ENCODE results near the gene BNIPL.
A peak's percentile ranks its signal among the peaks of the same experiment; 100 is the strongest.

BNIPL gene, protein sequence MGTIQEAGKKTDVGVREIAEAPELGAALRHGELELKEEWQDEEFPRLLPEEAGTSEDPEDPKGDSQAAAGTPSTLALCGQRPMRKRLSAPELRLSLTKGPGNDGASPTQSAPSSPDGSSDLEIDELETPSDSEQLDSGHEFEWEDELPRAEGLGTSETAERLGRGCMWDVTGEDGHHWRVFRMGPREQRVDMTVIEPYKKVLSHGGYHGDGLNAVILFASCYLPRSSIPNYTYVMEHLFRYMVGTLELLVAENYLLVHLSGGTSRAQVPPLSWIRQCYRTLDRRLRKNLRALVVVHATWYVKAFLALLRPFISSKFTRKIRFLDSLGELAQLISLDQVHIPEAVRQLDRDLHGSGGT

GRCh38 chr1:151036356-151036755 is at the start of gene BNIPL:
Gene BNIPL, plus strand, starts transcription at chr1:151036586. Its CDS starts 140 bp downstream, at chr1:151036726.
- no peak for DNase-seq (ENCODE audit: low read depth)

DNA sequence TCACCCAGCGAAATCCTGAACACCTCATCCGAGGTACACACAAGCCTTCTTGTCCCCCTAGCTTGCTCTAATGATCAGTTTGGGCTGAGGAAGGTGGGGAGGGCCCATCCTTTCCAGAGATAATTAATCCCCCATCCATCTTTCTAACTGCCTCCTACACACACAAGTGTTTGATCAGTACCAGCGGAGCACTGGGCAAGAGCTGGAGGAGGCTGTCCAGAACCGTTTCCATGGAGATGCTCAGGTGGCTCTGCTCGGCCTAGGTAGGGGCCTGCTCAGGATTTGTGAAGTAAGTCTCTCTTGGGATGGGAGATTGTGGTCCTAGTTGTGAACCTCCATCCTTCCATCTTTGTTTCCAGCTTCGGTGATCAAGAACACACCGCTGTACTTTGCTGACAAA is 48.5 kb upstream of the BNIPL start:
- DNase-seq (ENCODE audit: low read depth): no peak

DNA sequence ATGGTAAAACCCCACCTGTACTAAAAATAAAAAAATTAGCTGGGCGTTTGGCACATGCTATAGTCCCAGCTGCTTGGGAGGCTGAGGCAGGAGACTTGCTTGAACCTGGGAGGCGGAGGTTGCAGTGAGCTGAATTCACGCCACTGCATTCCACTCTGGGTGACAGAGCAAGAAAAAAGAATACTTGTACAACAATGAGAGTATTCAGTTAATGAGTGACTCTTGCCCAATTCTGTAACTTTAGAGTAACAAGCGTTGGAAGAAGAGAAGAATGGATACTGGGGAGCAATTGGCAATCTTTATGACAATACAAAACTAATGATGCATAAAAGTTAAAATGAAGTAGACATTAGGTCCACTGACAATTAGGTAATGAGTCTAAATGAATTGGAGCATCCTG is 43.8 kb upstream of the BNIPL start:
- DNase-seq (ENCODE audit: low read depth): no peak

- no peak for DNase-seq (ENCODE audit: low read depth)
Observed at GRCh38 chr1:150994248-150994647, 42.1 kb upstream of the BNIPL start.

DNA sequence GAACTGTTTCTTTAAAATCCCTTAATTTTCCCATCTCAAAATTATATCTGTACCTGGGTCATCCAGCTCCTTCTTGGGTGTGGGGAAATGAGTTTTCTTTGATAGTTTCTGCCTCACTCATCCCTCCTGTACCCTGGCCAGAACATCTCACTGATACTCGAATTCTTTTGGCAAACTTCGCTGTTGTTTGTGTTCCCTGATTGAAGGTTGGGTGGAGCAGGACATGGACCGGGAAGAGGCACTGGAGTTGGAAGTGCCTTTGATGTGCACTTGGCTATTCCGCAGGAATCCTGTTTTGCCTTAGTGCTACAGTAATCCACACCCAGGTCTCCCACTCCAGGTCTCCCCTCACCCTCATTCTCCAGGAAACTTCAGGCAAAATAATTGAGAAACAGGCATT is 40.9 kb upstream of the BNIPL start:
- DNase-seq (ENCODE audit: low read depth): no peak

GRCh38 chr1:150995896-150996295 is 40.5 kb upstream of the BNIPL start:
- DNase-seq (ENCODE audit: low read depth): no peak

GRCh38 chr1:150997126-150997872 is 39.1 kb upstream of the BNIPL start:
- DNase-seq (ENCODE audit: low read depth): no peak

DNA sequence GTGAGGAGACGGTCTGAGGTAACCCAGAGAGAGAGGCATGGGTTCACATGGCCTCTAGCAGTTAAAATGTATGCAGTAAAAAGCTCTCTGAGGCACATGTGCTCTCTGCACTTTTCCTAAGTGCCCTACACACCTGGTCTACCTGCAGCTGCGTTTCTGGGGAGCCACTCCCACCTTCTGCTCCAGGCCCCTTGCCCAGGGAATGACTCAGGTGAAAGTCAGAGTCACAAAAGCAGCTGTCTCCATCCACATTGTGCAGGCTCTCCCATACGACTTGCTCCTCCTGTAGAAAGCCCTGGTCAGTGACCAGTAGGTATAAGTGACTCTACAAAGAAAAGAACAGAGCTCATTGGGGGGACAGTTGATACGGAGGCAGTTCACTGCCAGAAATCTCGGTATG is 38.4 kb upstream of the BNIPL start:
- no peak for DNase-seq (ENCODE audit: low read depth)

DNA sequence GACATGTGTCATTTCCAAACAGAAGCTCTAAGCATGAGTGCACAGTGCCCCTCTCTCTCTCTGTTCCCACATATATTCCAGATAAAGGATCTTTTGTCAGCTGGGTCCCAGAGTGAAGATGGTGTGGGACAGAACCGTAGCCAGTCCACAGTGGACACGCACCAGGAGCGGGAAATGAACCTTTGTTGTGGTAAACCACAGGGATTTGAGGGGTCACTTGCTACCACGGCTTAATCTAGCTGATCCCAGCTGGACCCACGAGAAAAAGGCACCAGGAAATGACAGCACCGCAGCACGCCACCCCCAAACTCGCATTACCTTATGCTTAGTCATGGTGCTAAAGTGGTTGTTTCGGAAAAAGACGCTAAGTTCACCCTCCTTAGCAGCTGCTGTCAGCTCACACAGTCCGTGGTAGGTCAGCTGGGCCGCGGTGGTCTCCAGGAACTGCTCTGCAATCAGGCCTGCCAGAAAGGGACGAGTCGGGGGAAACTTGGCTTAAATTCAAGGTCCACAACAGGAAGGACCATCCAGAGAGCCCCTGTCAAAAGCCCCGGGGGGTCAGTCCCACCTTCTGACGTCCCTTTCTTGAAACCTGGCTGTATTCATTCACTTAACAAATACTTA is 37.2 kb upstream of the BNIPL start:
- DNase-seq (ENCODE audit: low read depth): no peak

GRCh38 chr1:150999926-151000325 is 36.5 kb upstream of the BNIPL start:
- no peak for DNase-seq (ENCODE audit: low read depth)

GRCh38 chr1:151000408-151000807 is 36.0 kb upstream of the BNIPL start:
- DNase-seq (ENCODE audit: low read depth): no peak

DNA sequence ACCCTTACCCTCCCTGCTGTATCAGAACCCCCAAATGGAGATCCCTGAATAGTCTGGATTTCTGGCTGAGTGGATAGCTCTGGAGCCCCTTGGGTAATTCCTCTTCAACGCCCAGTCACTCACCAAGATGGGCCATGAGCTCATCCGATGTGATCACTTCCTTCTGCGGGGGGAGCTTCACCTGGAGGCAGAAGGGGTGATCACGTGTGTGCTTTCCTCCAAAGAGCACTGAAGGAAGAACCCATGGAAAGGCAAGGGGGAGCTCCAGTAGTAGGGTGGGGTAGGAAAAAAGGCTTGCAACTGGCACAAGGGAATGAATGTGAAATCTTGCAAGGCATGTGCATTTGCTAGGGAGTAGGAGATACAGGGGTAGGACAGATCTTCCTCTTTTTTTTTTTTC is 34.8 kb upstream of the BNIPL start:
- DNase-seq (ENCODE audit: low read depth): no peak

DNA sequence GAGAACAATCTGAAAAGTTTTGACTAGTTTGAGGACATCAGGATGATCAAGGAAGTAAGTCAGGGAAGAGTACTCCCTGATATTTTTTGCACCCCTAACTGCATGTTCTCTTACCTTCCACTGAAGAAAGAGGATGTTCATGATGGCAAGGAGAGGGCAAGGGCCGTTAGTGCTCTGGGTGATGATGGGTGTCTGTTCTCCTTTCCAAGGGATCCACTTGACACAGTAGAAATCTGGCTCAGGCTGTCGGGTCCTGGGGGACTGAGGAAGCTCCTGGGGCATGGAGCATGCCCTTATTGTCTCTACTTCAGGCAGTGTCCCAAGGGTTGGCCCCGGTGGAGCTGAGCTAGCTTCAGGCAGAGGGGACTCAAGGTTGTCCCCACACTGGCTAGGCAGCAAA is 34.3 kb upstream of the BNIPL start:
- no peak for DNase-seq (ENCODE audit: low read depth)

- no peak for DNase-seq (ENCODE audit: low read depth)
Observed at GRCh38 chr1:151002611-151003010, 33.8 kb upstream of the BNIPL start.

DNA sequence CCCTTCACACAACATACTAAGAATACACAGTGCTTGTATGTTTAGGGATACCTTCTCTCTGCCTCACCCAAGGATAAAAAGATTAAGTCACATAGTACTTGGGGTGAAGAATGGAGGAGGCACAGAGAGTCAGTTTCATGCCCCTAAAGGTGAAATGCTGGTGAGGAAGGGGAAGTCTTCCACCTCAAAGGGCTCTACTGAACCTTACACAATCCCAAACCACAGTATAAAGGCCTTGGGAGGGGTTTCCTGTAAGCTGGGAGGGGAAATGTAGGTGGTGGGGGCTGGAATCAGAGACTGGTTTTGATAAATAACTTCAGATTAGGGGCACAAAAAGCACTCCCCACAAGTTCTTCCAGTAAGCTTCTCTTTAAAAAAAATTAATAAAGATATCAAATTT is 33.2 kb upstream of the BNIPL start:
- DNase-seq (ENCODE audit: low read depth): no peak

DNA sequence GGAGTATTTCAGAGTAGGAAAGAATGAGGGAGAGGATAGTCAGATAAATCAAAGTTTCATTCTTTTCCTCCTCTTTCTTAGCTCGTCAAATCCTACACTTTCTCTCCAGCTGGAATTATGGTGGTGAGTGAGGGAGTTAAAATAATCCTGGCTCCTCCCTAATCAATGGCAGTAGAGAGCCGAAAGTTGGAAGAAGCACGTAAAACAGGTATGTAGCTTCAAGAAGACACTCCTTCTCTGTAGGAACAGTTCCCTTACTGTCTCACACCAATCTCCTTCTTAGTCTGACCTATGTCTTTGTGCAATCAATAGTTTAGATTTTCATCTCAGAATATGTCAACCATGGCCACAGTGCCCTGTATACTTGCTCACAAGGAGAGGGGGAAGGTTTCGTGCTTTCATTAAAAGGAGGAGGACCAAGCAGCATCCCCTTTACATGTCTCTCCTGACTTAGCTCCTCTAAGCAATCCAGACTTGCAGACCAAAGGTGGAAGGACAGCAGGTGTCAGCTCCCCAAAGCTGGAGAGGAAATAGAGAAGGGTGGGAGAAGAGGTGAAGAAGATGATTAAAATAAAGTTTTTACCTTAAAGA is 30.6 kb upstream of the BNIPL start:
- no peak for DNase-seq (ENCODE audit: low read depth)

GRCh38 chr1:151006327-151007052 is 29.9 kb upstream of the BNIPL start, which contains the start of gene MINDY1:
Gene MINDY1, minus strand, starts transcription at chr1:151006902. Its CDS starts 4,285 bp downstream, at chr1:151002617.
- DNase-seq (ENCODE audit: low read depth): peak; percentile 77

- no peak for DNase-seq (ENCODE audit: low read depth)
Observed at GRCh38 chr1:151007853-151008243, 28.5 kb upstream of the BNIPL start.

- peak; percentile 93 for DNase-seq (ENCODE audit: low read depth)
Observed at GRCh38 chr1:151008244-151009205, 27.9 kb upstream of the BNIPL start, which contains the start of gene PRUNE1. Gene PRUNE1, plus strand, starts transcription at chr1:151008449. Its CDS starts 184 bp downstream, at chr1:151008633.

DNA sequence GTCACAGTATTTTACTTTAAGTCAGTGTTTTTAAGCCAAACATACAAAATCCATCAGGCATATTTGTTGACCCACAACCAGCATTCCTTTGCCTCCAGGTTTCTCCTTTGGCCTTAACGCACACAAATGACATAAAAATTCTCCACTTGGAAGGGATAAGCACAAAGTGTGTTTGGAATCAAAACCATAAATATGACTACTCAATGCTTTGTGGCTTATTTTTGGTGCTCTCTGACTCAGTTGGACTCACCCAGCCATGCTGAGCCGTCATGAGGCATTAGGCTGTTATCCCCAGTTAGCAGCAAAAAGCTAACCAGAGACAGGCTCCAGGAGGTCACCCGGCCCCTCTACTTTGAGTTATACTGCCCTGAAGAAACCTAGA is 27.2 kb upstream of the BNIPL start:
- peak; percentile 17 for DNase-seq (ENCODE audit: low read depth)
